ENCODE results near the gene HEXIM2. TPM values are rescaled to one million over a fixed set of nuclear protein-coding genes. Genes with fewer than 3 reads are reported as not detected.

The HEXIM2 gene, protein sequence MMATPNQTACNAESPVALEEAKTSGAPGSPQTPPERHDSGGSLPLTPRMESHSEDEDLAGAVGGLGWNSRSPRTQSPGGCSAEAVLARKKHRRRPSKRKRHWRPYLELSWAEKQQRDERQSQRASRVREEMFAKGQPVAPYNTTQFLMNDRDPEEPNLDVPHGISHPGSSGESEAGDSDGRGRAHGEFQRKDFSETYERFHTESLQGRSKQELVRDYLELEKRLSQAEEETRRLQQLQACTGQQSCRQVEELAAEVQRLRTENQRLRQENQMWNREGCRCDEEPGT
- total RNA-seq = 1 to 10 TPM; 6.1 to 8.5 TPM

- Mint-ChIP-seq H3K27ac (peak within 1 kb of the TSS; percentile 94), H3K9me3 (no peaks in the 10 kb centered on the region), H3K27me3 (no peaks in the 10 kb centered on the region), H3K36me3 (ENCODE audit: low read depth) (peaks cover 35% of the 10 kb centered on the region), H3K4me3 (peak within 1 kb of the TSS; percentile 96), H3K4me1 (peaks cover 16% of the 10 kb centered on the region)
- ATAC-seq (replicated peaks) = peak; percentile 98
Observed at GRCh38 chr17:45161288-45162024, at the start of gene HEXIM2. Gene HEXIM2 (plus strand): TSS chr17:45161875. CDS start chr17:45162794, 919 bp downstream.

- Mint-ChIP-seq H3K27ac (no peak overlapping the region), H3K9me3 (no peaks in the 10 kb centered on the region), H3K4me1 (peaks cover 5% of the 10 kb centered on the region), H3K36me3 (ENCODE audit: low read depth) (peaks cover 6% of the 10 kb centered on the region), H3K4me3 (no peak overlapping the region), H3K27me3 (no peaks in the 10 kb centered on the region)
- no peak for ATAC-seq (replicated peaks)
Observed at GRCh38 chr17:45112559-45113423, 48.9 kb upstream of the HEXIM2 start.

- ATAC-seq (replicated peaks) = no peak
- H3K4me1 Mint-ChIP-seq = peaks cover 5% of the 10 kb centered on the region
Observed at GRCh38 chr17:45113424-45113754, 48.3 kb upstream of the HEXIM2 start.

DNA sequence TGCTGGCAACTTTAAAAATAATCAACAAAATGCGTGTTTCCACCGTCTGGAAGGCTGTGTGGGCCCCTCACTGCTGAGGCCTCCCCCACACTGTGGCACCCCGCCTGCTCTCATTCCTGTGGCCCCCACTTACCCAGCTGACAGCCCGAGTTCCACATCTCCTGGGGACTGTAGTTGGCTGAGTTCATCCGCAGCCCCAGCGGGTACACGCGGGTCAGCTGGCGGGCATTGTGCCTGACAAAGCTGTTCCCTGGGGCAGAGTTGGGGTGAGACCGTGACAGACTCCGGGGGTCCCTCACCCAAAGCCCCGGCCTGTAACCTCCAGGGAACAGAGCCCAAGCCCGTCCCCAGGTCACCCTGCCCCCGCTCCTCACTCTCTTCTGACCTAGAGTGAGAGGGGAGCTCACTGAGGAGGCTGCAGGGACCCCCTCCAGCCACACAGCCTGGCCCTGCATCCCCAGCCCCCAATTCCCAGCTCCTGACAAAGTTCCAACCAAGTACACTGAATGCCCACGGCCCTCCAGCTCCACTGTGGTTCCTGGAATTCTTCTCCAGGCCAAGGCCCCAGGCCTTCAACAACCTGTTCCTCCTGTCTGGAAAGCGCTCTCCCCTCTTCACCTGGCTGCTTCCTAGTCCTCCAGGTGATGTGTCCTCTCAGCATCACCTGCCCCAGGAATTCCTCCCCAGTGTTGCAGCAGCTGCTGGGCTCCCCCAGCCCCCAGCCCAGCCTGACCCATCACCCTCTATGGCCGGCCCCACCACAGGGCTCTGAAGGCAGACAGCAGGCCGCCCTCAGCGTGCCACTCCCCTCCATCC lies 47.4 kb upstream of the HEXIM2 start:
- Mint-ChIP-seq H3K9me3 (no peaks in the 10 kb centered on the region), H3K36me3 (ENCODE audit: low read depth) (no peaks in the 10 kb centered on the region), H3K27me3 (no peaks in the 10 kb centered on the region), H3K4me3 (no peak overlapping the region), H3K27ac (no peak overlapping the region), H3K4me1 (peaks cover 5% of the 10 kb centered on the region)
- no peak for ATAC-seq (replicated peaks)

More at GRCh38 chr17:45113424-45113754, 48.3 kb upstream of the HEXIM2 start:
- no peaks in the 10 kb centered on the region for H3K36me3 Mint-ChIP-seq (ENCODE audit: low read depth)
- H3K27ac Mint-ChIP-seq = no peak overlapping the region
- H3K9me3 Mint-ChIP-seq = no peaks in the 10 kb centered on the region
- H3K27me3 Mint-ChIP-seq = no peaks in the 10 kb centered on the region
- no peak overlapping the region for H3K4me3 Mint-ChIP-seq

GRCh38 chr17:45115015-45115625 lies 46.6 kb upstream of the HEXIM2 start:
- Mint-ChIP-seq H3K4me1 (peaks cover 5% of the 10 kb centered on the region), H3K27me3 (no peaks in the 10 kb centered on the region), H3K4me3 (no peak overlapping the region), H3K36me3 (ENCODE audit: low read depth) (no peaks in the 10 kb centered on the region), H3K27ac (no peak overlapping the region), H3K9me3 (no peaks in the 10 kb centered on the region)
- no peak for ATAC-seq (replicated peaks)

DNA sequence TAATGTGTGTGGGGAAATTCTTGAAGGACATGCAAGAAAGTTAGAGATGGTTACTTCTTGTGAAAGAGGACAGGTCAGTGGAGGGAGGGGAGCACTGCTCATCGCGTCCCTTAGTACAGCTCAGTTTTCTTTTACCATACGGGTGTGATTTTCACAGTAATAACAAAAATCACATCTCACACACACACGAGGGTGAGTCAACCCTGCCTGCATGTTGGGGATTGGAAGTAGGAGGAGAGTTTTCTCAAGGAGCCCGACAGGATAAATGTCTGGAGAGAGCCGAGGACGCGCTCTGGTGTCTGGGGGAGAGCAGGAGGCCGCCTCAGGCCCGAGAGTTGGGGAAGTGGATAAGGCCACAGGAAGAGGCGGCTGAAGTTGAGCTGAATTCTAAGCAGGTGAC lies 45.8 kb upstream of the HEXIM2 start:
- no peaks in the 10 kb centered on the region for H3K36me3 Mint-ChIP-seq (ENCODE audit: low read depth)
- H3K9me3 Mint-ChIP-seq = no peaks in the 10 kb centered on the region
- H3K27me3 Mint-ChIP-seq = no peaks in the 10 kb centered on the region
- peak overlapping the region; percentile 48 for H3K27ac Mint-ChIP-seq
- H3K4me3 Mint-ChIP-seq = no peak overlapping the region
- H3K4me1 Mint-ChIP-seq = peaks cover 5% of the 10 kb centered on the region
- no peak for ATAC-seq (replicated peaks)

DNA sequence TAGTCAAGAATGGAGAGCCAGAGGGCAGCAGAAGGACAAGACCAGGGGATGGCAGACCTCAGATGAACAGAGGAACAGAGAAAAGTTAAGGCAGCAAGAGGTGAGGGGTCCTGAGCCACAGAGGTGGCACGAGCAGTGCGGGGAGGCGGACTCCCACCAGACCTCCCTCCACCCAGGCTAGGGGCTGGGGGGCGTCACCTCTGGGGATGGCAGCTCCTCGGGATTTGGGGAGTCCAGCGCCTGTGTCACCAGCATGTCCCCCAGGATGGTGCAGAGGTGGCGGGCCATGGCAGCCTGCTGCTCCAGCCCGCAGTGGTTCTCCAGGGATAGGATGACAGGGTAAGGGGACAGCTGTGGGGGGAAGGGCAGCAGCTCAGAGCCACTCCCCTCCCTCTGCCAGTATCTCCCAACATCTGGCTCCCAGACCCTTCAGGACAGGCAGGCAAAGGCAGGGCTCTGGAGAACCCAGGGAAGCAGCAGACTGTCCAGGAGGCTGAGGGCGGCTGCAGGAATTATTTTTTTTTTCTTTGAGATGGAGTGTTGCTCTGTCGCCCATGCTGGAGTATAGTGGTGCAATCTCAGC lies 45.1 kb upstream of the HEXIM2 start:
- ATAC-seq (replicated peaks) = no peak
- H3K27ac Mint-ChIP-seq = no peak overlapping the region

GRCh38 chr17:45117334-45117733 lies 44.3 kb upstream of the HEXIM2 start:
- Mint-ChIP-seq H3K4me1 (peaks cover 5% of the 10 kb centered on the region), H3K9me3 (no peaks in the 10 kb centered on the region), H3K27ac (no peak overlapping the region), H3K27me3 (no peaks in the 10 kb centered on the region), H3K36me3 (ENCODE audit: low read depth) (no peaks in the 10 kb centered on the region), H3K4me3 (no peak overlapping the region)
- no peak for ATAC-seq (replicated peaks)

More for the DNA sequence above, 45.1 kb upstream of the HEXIM2 start:
- Mint-ChIP-seq H3K36me3 (ENCODE audit: low read depth) (no peaks in the 10 kb centered on the region), H3K27me3 (no peaks in the 10 kb centered on the region), H3K4me1 (peaks cover 5% of the 10 kb centered on the region), H3K4me3 (no peak overlapping the region), H3K9me3 (no peaks in the 10 kb centered on the region)

DNA sequence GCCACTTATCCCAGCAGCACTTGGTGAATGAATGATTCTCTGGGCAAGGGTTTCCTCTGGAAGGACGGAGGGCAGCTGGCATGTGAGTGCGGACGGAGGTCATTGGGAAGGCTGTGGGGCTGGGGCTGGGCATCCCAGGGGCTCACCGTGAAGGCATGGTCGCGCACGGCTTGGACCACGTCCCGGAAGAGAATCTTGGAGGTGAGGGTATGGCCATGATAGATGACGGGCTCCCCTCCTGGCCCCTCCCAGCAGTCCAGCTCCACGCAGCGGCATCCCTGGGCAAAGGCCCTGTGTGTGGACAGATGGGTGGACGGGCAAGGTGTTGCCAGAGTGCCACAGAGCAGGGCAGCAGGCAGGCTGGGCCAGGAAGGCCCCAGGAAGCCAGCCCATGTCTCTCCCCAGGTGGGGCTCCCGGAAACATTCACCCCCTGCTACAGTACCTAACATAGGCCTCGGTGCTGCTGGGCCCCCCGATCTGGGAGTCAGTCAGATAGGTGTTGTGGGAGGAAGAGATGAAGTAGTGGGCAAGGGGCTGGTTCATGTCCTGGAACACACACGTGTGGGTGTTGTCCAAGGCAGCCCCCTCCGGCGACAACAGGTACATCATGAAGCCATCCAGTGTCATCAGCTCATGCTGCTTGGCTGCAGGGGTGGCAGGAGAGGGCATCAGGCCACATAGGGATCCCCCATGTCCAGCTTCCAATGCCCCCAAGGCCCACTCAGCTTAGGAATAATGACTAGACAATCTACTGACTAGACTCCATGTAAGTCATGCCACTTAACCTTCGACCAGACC lies 43.6 kb upstream of the HEXIM2 start:
- Mint-ChIP-seq H3K27me3 (no peaks in the 10 kb centered on the region), H3K9me3 (no peaks in the 10 kb centered on the region), H3K4me1 (peaks cover 5% of the 10 kb centered on the region), H3K4me3 (no peak overlapping the region), H3K27ac (no peak overlapping the region), H3K36me3 (ENCODE audit: low read depth) (no peaks in the 10 kb centered on the region)
- ATAC-seq (replicated peaks) = no peak

DNA sequence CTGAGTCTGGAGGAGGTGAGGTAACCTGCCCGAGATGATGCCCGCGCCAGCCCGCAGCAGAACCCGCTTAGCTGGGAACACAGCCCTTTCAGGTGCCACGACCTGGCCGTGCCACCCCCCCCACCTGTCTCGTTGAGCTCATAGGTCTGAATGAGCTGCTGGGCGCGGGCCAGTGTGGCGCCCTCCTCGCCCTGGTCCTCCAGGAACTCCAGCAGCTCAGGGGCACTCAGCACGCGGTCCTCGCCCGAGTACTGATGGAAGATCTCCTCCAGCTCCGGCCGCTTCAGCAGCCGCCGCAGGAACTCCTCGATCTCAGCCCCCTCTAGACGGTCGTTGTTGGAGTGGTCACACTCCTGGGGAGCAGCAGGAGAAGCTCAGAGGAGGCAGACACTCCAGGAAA lies 43.0 kb upstream of the HEXIM2 start:
- Mint-ChIP-seq H3K4me3 (no peak overlapping the region), H3K9me3 (no peaks in the 10 kb centered on the region), H3K36me3 (ENCODE audit: low read depth) (no peaks in the 10 kb centered on the region), H3K27me3 (no peaks in the 10 kb centered on the region), H3K27ac (no peak overlapping the region), H3K4me1 (peaks cover 5% of the 10 kb centered on the region)
- no peak for ATAC-seq (replicated peaks)

- no peak for ATAC-seq (replicated peaks)
- no peak overlapping the region for H3K27ac Mint-ChIP-seq
- no peaks in the 10 kb centered on the region for H3K36me3 Mint-ChIP-seq (ENCODE audit: low read depth)
- H3K4me3 Mint-ChIP-seq = no peak overlapping the region
- peaks cover 5% of the 10 kb centered on the region for H3K4me1 Mint-ChIP-seq
- no peaks in the 10 kb centered on the region for H3K27me3 Mint-ChIP-seq
- H3K9me3 Mint-ChIP-seq = no peaks in the 10 kb centered on the region
Observed at GRCh38 chr17:45119964-45120363, 41.7 kb upstream of the HEXIM2 start.

GRCh38 chr17:45120558-45120957 lies 41.1 kb upstream of the HEXIM2 start:
- ATAC-seq (replicated peaks) = no peak
- Mint-ChIP-seq H3K36me3 (ENCODE audit: low read depth) (no peaks in the 10 kb centered on the region), H3K9me3 (no peaks in the 10 kb centered on the region), H3K27me3 (no peaks in the 10 kb centered on the region), H3K4me1 (peaks cover 5% of the 10 kb centered on the region), H3K4me3 (no peak overlapping the region), H3K27ac (no peak overlapping the region)

GRCh38 chr17:45121055-45121454 lies 40.6 kb upstream of the HEXIM2 start:
- Mint-ChIP-seq H3K27ac (no peak overlapping the region), H3K36me3 (ENCODE audit: low read depth) (no peaks in the 10 kb centered on the region), H3K9me3 (no peaks in the 10 kb centered on the region), H3K27me3 (no peaks in the 10 kb centered on the region), H3K4me3 (no peak overlapping the region), H3K4me1 (no peaks in the 10 kb centered on the region)
- no peak for ATAC-seq (replicated peaks)
